ENCODE measurements around the gene CPE. TPM values are rescaled to one million over a fixed set of nuclear protein-coding genes. Genes with fewer than 3 reads are reported as not detected.
"Not testable (repeated sequence)": the region's sequence is repeated elsewhere in the genome, so short reads cannot be mapped to it uniquely, and the experiment has no call there.

The CPE gene
- not detected for total RNA-seq

DNA sequence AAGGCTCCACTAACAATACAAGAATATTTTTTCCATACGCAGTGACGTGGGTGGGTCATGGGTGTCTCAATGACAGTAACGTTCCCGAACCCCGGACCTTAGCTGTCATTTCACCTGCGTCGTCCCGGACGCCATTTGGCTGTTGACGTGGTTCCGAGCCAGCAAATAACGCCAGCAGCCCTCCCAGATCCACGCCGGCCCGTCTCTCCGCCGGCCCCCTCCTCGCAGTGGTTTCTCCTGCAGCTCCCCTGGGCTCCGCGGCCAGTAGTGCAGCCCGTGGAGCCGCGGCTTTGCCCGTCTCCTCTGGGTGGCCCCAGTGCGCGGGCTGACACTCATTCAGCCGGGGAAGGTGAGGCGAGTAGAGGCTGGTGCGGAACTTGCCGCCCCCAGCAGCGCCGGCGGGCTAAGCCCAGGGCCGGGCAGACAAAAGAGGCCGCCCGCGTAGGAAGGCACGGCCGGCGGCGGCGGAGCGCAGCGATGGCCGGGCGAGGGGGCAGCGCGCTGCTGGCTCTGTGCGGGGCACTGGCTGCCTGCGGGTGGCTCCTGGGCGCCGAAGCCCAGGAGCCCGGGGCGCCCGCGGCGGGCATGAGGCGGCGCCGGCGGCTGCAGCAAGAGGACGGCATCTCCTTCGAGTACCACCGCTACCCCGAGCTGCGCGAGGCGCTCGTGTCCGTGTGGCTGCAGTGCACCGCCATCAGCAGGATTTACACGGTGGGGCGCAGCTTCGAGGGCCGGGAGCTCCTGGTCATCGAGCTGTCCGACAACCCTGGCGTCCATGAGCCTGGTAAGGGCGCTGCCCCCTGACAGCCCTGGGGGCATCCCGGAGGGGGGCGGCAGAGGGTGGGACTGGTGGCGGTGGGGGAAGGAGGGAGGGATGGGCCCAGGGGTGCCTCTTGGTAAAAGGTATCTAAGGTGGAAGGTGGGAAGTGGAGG, at the start of gene CPE:
Gene CPE (plus strand): TSS at position 264 of the 933 bp plus-strand sequence. CDS start 214 bp downstream, at position 478.
- peaks cover 50% of the 10 kb centered on the region for H3K27me3 Mint-ChIP-seq
- no peaks in the 10 kb centered on the region for H3K4me1 Mint-ChIP-seq
- no peak within 1 kb of the TSS for H3K27ac Mint-ChIP-seq
- no peaks in the 10 kb centered on the region for H3K36me3 Mint-ChIP-seq (ENCODE audit: low read depth)
- ATAC-seq (replicated peaks): peak; percentile 92
- peak within 1 kb of the TSS; percentile 49 for H3K4me3 Mint-ChIP-seq
- peaks cover 6% of the 10 kb centered on the region for H3K9me3 Mint-ChIP-seq

DNA sequence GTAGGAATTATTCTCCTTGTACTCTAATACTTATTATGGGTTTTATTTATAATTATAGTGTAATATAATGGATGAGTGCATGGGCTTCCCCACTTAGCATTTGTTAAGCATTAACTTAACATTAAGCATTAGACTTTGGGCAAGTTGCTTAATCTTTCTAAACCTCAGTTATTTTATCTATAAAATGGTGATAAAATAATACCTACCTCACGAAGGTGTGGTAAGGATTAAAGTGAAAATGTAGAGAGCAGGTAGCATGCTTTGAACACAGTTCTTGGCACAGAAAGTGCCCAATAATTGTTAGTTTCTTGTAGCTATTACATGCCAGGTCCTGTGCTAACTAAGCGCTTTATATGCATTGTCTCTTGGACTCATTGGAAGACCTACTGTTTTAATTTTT, 48.7 kb upstream of the CPE start:
- no peaks in the 10 kb centered on the region for H3K36me3 Mint-ChIP-seq (ENCODE audit: low read depth)
- H3K9me3 Mint-ChIP-seq: no peaks in the 10 kb centered on the region
- H3K4me3 Mint-ChIP-seq: no peak overlapping the region
- peak overlapping the region; percentile 95 for H3K27ac Mint-ChIP-seq
- H3K4me1 Mint-ChIP-seq: peaks cover 43% of the 10 kb centered on the region
- no peaks in the 10 kb centered on the region for H3K27me3 Mint-ChIP-seq
- no peak for ATAC-seq (replicated peaks)

DNA sequence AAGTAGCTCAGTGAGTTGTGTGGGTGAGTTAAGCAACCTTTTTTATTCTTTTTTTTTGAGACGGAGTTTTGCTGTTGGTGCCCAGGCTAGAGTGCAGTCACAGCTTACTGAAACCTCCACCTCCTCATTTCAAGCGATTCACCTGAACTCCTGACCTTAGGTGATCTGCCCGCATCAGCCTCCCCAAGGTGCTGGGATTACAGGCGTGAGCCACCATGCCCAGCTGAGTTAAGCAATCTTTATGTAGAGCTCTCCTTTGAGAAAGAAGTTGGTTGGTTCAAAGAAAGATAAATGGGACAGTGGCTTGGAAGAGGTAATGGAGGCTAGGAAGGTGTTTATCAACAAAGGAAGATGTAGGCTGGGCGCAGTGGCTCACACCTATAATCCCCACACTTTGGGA, 48.1 kb upstream of the CPE start:
- Mint-ChIP-seq H3K27ac (peak overlapping the region; percentile 95), H3K4me3 (no peak overlapping the region), H3K9me3 (no peaks in the 10 kb centered on the region), H3K4me1 (peaks cover 44% of the 10 kb centered on the region), H3K36me3 (ENCODE audit: low read depth) (no peaks in the 10 kb centered on the region), H3K27me3 (no peaks in the 10 kb centered on the region)
- ATAC-seq (replicated peaks): no peak

DNA sequence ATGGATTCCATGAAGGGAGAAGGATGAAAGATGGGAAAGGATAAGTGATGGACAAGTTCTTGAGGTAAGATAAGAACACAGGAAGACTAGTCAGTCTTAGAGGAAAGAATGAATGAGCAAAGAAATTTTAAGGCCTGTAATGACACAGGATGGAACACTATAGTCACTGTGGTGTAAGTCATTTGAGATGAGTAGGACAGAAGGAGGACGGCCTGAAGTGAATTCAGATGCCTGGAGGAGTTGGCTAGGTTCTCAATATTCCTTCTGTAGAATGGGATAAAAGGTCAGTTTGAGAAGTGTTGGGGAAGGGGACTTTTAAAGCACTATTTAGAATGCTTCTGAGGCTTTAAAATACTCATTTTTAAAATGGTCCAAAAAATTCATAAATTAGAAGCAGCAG, 47.4 kb upstream of the CPE start:
- Mint-ChIP-seq H3K9me3 (no peaks in the 10 kb centered on the region), H3K4me1 (peaks cover 37% of the 10 kb centered on the region), H3K27me3 (no peaks in the 10 kb centered on the region), H3K36me3 (ENCODE audit: low read depth) (peaks cover 3% of the 10 kb centered on the region), H3K4me3 (no peak overlapping the region), H3K27ac (peak overlapping the region; percentile 95)
- ATAC-seq (replicated peaks): peak; percentile 11

DNA sequence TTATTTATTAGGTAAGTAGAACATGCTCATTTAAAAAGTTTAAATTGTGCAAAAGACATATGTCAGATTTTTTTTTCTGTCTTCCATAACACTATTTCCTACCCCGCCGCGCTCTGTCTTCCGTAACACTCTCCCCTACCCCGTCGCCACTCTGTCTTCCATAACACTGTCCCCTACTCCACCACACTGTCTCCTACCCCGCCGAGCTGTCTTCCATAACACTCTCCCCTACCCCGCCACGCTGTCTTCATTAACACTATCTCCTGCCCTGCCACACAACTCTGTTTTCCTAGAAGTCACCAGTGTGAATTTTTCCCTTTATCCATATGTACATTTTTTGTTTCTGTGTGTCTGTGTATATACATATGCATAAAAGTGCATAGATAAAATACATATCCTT, 47.0 kb upstream of the CPE start:
- H3K27me3 Mint-ChIP-seq: no peaks in the 10 kb centered on the region
- peaks cover 7% of the 10 kb centered on the region for H3K36me3 Mint-ChIP-seq (ENCODE audit: low read depth)
- H3K9me3 Mint-ChIP-seq: no peaks in the 10 kb centered on the region
- peak overlapping the region; percentile 95 for H3K27ac Mint-ChIP-seq
- no peak overlapping the region for H3K4me3 Mint-ChIP-seq
- ATAC-seq (replicated peaks): no peak
- H3K4me1 Mint-ChIP-seq: peaks cover 36% of the 10 kb centered on the region

DNA sequence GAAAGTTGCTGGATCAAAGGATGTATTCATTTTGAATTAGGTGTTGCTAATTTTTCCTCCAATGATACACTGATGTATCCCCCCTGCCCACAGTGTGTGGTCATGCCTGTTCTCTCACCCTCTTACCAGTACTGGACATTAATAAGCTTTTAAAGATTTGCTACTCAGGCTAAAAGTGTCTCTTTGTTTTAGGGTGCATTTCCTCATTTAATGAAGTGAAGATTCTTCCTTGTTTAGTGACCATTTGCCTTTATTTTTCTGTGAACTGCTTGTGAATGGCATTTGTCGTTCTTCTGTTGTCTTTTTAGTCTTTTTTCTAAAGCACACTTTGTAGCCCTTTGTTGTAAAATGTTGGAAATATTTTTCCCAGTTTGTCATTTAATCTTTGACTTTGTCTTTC, 46.3 kb upstream of the CPE start:
- peaks cover 14% of the 10 kb centered on the region for H3K36me3 Mint-ChIP-seq (ENCODE audit: low read depth)
- peaks cover 36% of the 10 kb centered on the region for H3K4me1 Mint-ChIP-seq
- peak overlapping the region; percentile 95 for H3K27ac Mint-ChIP-seq
- no peak for ATAC-seq (replicated peaks)
- no peaks in the 10 kb centered on the region for H3K9me3 Mint-ChIP-seq
- no peak overlapping the region for H3K4me3 Mint-ChIP-seq
- no peaks in the 10 kb centered on the region for H3K27me3 Mint-ChIP-seq

DNA sequence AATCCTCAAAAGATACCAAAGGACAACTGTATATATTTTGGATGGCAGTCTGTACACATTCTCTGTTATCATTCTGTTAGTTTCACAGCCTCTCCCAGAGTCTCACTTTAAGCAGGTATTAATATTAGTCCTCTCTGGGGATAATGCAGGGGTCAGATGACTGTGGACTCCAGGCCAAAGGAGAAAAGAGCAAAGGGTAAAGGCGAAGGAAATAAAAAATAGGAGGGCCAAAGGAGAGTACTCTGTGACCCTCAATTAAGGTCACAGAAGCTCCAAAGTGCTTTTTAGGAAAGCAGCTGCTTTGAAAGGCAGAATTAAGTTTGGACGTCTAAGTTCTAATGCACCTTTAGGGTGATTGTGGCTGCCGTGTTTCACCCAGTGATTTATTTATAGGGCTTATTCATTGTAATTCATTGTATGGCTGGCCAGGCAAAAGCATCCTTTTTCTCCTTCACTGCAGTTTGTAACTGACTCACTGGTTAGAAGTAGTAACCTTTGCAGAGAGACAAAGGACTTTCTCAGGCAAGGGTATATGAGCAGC, 43.6 kb upstream of the CPE start:
- no peak for ATAC-seq (replicated peaks)
- no peaks in the 10 kb centered on the region for H3K9me3 Mint-ChIP-seq
- peaks cover 36% of the 10 kb centered on the region for H3K4me1 Mint-ChIP-seq
- H3K36me3 Mint-ChIP-seq (ENCODE audit: low read depth): peaks cover 41% of the 10 kb centered on the region
- H3K4me3 Mint-ChIP-seq: no peak overlapping the region
- H3K27me3 Mint-ChIP-seq: no peaks in the 10 kb centered on the region
- H3K27ac Mint-ChIP-seq: peak overlapping the region; percentile 71

DNA sequence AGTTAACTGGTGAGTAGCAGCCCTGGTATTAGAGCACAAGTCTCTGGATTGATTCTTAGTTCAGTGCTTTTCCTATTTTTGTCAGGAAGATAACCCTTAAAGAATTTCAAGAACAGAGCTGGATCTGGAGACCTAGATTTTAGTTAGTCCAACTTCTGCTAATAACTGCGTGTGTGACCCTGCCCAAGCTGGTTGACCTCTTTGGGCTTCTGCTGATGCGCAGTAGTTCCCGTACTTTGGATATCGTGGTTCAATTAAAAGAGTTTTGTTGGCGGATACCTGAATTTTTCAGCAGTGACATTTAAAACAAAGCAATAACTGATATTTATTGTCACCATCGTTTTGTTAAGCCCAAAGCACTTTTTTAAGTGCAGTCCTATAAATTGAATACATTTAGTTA, 42.1 kb upstream of the CPE start:
- H3K4me3 Mint-ChIP-seq: no peak overlapping the region
- no peak for ATAC-seq (replicated peaks)
- H3K27me3 Mint-ChIP-seq: no peaks in the 10 kb centered on the region
- peaks cover 20% of the 10 kb centered on the region for H3K4me1 Mint-ChIP-seq
- no peaks in the 10 kb centered on the region for H3K9me3 Mint-ChIP-seq
- H3K27ac Mint-ChIP-seq: no peak overlapping the region
- peaks cover 56% of the 10 kb centered on the region for H3K36me3 Mint-ChIP-seq (ENCODE audit: low read depth)

DNA sequence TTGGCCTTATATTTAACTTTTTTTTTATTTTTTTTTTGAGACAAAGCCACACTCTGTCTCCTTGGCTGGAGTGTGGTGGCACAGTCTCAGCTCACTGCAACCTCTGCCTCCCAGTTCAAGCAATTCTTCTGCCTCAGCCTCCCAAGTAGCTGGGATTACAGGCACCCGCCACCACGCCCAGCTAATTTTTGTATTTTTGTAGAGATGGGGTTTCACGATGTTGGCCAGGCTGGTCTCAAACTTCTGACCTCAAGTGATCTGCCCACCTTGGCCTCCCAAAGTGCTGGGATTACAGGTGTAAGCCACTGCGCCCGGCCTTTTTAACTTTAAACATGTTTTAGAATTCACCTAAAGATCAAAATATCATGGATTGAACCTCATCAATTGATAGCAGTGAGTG, 36.5 kb upstream of the CPE start:
- H3K36me3 Mint-ChIP-seq (ENCODE audit: low read depth): peaks cover 62% of the 10 kb centered on the region

DNA sequence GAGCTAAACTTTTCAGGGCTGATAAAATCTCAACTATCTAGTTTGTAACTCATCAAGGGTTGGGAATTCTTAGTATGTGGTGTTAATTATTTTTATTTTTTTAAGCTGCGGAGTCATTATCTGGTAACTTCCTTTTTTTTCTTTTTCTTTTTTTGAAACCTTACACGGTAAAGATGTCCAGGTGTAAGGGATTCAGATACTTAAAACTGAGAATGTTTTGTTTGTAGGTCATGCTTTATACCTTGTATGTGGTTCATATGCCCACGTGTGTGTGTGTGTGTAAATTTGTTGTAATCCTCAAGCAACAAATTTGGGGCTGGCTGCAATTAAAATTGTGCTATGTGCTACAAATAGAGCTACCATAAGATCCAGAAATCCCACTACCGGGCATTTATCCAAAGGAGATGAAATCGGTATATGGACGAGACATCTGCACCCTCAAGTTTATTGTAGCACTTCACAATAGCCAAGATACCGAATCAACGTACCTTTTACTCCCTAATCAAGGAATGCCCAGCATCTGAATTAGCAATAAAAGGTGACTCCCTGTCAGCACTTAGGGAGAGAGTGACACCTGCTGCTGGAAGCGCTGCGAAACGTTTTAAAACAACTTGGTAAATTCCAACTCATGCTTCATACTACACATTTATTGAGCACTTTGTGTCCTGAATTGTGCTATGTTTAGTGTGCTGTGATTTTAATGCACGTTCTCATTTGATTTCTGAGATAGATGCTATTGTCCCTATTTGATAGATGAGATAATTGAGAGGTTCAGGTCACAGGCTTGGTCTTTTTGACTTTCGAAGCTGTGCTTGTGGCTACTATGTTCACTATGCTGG, 35.2 kb upstream of the CPE start:
- no peak overlapping the region for H3K27ac Mint-ChIP-seq
- H3K27me3 Mint-ChIP-seq: no peaks in the 10 kb centered on the region
- H3K4me3 Mint-ChIP-seq: no peak overlapping the region
- H3K36me3 Mint-ChIP-seq (ENCODE audit: low read depth): peaks cover 50% of the 10 kb centered on the region
- H3K4me1 Mint-ChIP-seq: no peaks in the 10 kb centered on the region
- no peaks in the 10 kb centered on the region for H3K9me3 Mint-ChIP-seq
- no peak for ATAC-seq (replicated peaks)

More for the DNA sequence above, 36.5 kb upstream of the CPE start:
- not testable (repeated sequence) for H3K27ac Mint-ChIP-seq; H3K4me1 Mint-ChIP-seq; H3K9me3 Mint-ChIP-seq; H3K27me3 Mint-ChIP-seq; ATAC-seq (replicated peaks); H3K4me3 Mint-ChIP-seq

DNA sequence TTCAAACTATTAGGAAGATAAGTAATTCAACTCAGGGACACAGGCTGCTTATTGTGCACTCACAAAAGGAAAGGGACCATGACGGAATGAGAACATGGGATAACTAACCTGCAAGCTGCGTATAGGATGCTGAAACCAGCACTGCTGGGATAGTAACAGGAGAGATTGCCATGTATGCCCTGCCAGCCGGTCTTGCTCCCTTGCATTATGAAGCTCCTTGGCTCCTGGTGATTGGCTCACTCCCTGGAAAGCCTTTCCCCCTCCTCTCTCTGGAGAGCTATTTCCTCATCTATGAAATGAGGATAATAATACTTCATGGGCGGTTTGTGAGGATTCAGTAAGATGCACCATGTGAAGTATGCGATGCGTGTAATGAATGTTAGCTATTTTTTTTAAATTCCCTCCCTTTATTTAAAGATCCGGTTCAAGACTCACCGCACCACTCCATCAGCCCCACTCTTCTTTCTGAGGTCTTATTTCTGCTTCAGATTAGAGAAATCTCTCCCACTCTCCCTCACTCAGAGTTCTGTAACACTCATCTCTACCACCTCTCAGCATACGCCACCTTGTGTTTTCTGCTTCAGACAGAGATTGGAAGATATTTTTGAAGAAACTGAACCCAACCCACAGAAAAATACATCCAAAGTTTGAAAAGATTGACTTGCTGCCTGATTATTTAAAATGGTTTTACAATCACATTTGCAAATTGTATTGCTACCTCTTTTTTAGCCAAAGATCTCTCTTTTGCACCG, 33.0 kb upstream of the CPE start:
- H3K36me3 Mint-ChIP-seq (ENCODE audit: low read depth): peaks cover 27% of the 10 kb centered on the region
- no peaks in the 10 kb centered on the region for H3K9me3 Mint-ChIP-seq
- no peak overlapping the region for H3K4me3 Mint-ChIP-seq
- H3K4me1 Mint-ChIP-seq: no peaks in the 10 kb centered on the region
- peak overlapping the region; percentile 27 for H3K27ac Mint-ChIP-seq
- no peak for ATAC-seq (replicated peaks)
- H3K27me3 Mint-ChIP-seq: peaks cover 3% of the 10 kb centered on the region

DNA sequence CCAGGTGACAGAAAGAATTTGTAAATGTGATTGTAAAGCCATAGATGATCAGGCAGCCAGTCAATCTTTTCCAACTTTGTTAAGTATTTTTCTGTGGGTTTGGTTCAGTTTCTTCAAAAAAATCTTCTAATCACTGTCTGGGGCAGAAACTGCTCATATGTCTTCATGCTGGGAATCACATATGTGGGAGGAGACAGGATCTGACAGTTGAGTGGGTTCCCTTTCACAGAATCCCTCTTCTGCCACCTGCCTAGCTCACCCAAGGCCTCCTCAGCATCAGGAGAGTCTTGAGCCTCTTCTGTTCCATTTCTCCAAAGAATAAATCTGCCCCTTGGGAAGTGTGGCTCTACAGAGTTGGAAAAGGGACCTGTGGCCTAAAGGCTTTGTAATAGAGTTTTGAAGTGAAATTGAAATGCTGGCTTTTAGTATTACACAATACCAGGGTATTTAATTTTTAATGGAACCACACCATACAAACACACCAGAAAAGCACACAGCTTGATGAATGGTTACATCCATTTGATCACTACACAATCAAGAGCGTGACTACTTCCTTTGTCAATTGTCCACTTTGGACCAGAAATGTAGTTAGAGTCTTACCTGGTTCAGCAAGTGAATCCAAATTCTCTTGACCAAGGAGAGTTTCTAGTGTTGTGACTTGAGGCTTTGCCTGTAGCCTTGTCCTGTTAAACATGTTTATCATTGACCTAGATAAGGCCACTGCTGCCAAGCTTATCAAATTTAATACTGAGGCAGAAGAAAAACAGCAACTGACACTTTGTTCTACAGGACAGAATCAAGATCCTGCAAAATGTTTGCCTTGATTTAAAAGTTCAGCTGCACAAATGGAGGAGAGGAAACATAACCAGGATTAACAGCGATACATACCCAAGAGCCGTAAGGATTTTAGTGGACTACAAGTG, 30.9 kb upstream of the CPE start:
- no peak overlapping the region for H3K27ac Mint-ChIP-seq
- no peaks in the 10 kb centered on the region for H3K4me1 Mint-ChIP-seq
- no peaks in the 10 kb centered on the region for H3K9me3 Mint-ChIP-seq
- H3K4me3 Mint-ChIP-seq: no peak overlapping the region
- no peak for ATAC-seq (replicated peaks)
- peaks cover 10% of the 10 kb centered on the region for H3K27me3 Mint-ChIP-seq
- H3K36me3 Mint-ChIP-seq (ENCODE audit: low read depth): peaks cover 10% of the 10 kb centered on the region

DNA sequence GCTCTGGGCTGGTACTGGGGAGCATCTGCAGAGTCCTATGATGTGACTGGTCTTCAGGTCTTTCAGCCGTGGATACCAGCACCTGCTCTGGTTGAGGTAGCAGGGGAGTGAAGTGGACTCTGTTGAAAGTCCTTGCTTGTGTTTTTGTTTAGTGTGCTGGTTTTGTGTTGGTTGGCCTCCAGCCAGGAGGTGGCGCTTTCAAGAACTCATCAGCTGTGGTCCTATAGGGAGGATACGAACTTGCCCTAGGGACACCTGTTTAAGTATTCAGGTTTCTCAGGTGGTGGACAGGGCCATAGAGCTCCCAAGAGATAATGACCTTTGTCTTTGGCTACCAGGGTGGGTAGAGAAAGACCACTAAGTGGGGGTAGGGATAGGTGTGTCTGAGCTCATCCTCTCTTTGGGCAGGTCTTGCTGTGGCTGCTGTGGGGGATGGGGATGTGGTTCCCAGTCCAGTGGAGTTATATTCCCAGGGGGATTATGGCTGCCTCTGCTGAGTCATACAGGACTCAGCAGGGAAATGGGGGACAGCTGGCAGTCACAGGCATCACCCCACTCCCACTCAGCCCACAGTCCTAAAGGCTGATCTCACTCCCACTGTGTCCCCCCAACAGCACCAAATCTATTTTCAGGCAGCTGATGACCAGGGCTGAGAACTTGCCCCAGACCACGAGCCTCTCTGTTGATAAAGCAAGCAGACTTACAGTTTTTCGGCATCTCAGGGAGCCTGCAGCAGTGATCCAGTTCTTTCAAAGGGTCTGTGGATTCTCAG, 27.3 kb upstream of the CPE start:
- H3K4me3 Mint-ChIP-seq: no peak overlapping the region
- H3K36me3 Mint-ChIP-seq (ENCODE audit: low read depth): no peaks in the 10 kb centered on the region
- peaks cover 19% of the 10 kb centered on the region for H3K27me3 Mint-ChIP-seq
- H3K9me3 Mint-ChIP-seq: no peaks in the 10 kb centered on the region
- ATAC-seq (replicated peaks): no peak
- no peak overlapping the region for H3K27ac Mint-ChIP-seq
- no peaks in the 10 kb centered on the region for H3K4me1 Mint-ChIP-seq

Measured in activated T-helper 17 cell treated with anti-CD3 and anti-CD28 coated beads, Interleukin-2, amount 50 U/mL, for 72 hours (primary cell).